GM12878 (cell line): ENCODE results near the gene PLCB4.

Experiments
- BACH1 ChIP-seq: fragments of 450-650 bp; IDR thresholded peaks from 2 replicates; pipeline ENCODE4 v1.6.1; 2017; ENCODE audit warnings: mild to moderate bottlenecking, borderline replicate concordance
- CBFB ChIP-seq: IDR thresholded peaks from 2 replicates; pipeline ENCODE4 v1.6.1; 2016; ENCODE audit warnings: antibody characterized with exemption, low read depth
- CTCF ChIP-seq, 3 experiments: IDR thresholded peaks in 2 of 3; conservative IDR thresholded peaks in 1 of 3; 2 replicates each; pipeline ENCODE4 v1.5.1; 2011; ENCODE audit warnings: low read depth in 3 of 3, low read length in 3 of 3, mild to moderate bottlenecking in 3 of 3, control low read depth in 2 of 3, moderate library complexity in 2 of 3, inconsistent platforms in 1 of 3, mixed read lengths in 1 of 3; ENCODE audit not compliant: control insufficient read depth in 2 of 3, insufficient read depth in 1 of 3; ENCODE audit errors: extremely low read depth in 1 of 3
- FOXM1 ChIP-seq: IDR thresholded peaks from 2 replicates; pipeline ENCODE4 v1.6.1; 2012; ENCODE audit warnings: low read depth, mild to moderate bottlenecking, inconsistent platforms, low read length, moderate library complexity
- MYC ChIP-seq: IDR thresholded peaks from 2 replicates; pipeline ENCODE4 v1.6.1; 2011; ENCODE audit warnings: mild to moderate bottlenecking, low read length, moderate library complexity, inconsistent platforms; ENCODE audit not compliant: insufficient read depth, insufficient replicate concordance, insufficient read length, severe bottlenecking
- NR2C1 ChIP-seq: fragments of 450-650 bp; IDR thresholded peaks from 2 replicates; pipeline ENCODE4 v1.6.1; 2017; ENCODE audit warnings: antibody characterized with exemption, mild to moderate bottlenecking, moderate library complexity
- TCF12 ChIP-seq: IDR thresholded peaks from 2 replicates; pipeline ENCODE4 v1.6.1; 2011; ENCODE audit warnings: low read depth, mild to moderate bottlenecking, low read length
- USF1 ChIP-seq: IDR thresholded peaks from 2 replicates; pipeline ENCODE4 v1.6.1; 2011; ENCODE audit warnings: borderline replicate concordance, low read depth, mild to moderate bottlenecking, moderate library complexity, mixed read lengths, low read length; ENCODE audit not compliant: insufficient read depth; ENCODE audit errors: extremely low read length
- ZNF24 ChIP-seq: fragments of 450-650 bp; IDR thresholded peaks from 2 replicates; pipeline ENCODE4 v1.6.1; 2017; ENCODE audit warnings: antibody characterized with exemption, mild to moderate bottlenecking
- ZZZ3 ChIP-seq: IDR thresholded peaks from 2 replicates; pipeline ENCODE4 v1.6.1; 2011; ENCODE audit warnings: low read depth; ENCODE audit not compliant: control insufficient read depth, insufficient read length

- no peak for TF ChIP-seq BACH1
- no peak for TF ChIP-seq ZNF24
- no peak for TF ChIP-seq TCF12
- TF ChIP-seq FOXM1, result no peak
- TF ChIP-seq CBFB, result no peak
- no peak for TF ChIP-seq NR2C1
- no peak for TF ChIP-seq MYC
- TF ChIP-seq ZZZ3, result no peak
- no peak for TF ChIP-seq CTCF (IDR thresholded peaks at IDR 0.05 in 2 of 3, conservative IDR thresholded peaks at IDR 0.05 in 1 of 3; ENCODE audit: control insufficient read depth in 2 of 3, extremely low read depth in 1 of 3, insufficient read depth in 1 of 3, low read depth in 3 of 3, low read length in 3 of 3)
- TF ChIP-seq USF1, result no peak
These were observed 260.6 kb downstream of the PLCB4 start for GRCh38 chr20:9329355-9330101.
